H7 (cell line): ENCODE results near the gene RBFOX1. TPM values are rescaled to one million over a fixed set of nuclear protein-coding genes. Genes with fewer than 3 reads are reported as not detected.

Experiments
- DNase-seq: peaks from one replicate; pipeline ENCODE4 v3.0.0; 2012
- H3K27me3 ChIP-seq: 2 replicates; pipeline ENCODE4 v1.6.0; 2011; ENCODE audit warnings: mild to moderate bottlenecking, low read length; ENCODE audit not compliant: control insufficient read depth, insufficient read depth
- H3K36me3 ChIP-seq: replicated peaks from 2 replicates; pipeline ENCODE4 v1.5.1; 2011; ENCODE audit warnings: low read length; ENCODE audit not compliant: control insufficient read depth, insufficient read depth
- H3K4me3 ChIP-seq: 2 replicates; pipeline ENCODE4 v1.5.1; 2011; ENCODE audit warnings: low read depth, mild to moderate bottlenecking, control low read depth, low read length, moderate library complexity; ENCODE audit not compliant: insufficient read depth
- total RNA-seq: library from RNA; depleted of rRNA; stranded (reverse); fragments of >200 nt; shearing (Covaris generic); gene quantifications from 2 replicates; pipeline ENCODE4 v1.2.3, GENCODE V29; 2014

Gene RBFOX1
- total RNA-seq, 1 experiment from 2014 or later, result 0.14 TPM

GRCh38 chr16:7550096-7550495, 217.5 kb downstream of the RBFOX1 start:
- no peak for DNase-seq
- no peaks in the 10 kb centered on the region for H3K36me3 ChIP-seq
- no peaks in the 10 kb centered on the region for H3K27me3 ChIP-seq
- H3K4me3 ChIP-seq, result no peak overlapping the region

- no peak for DNase-seq
- Histone ChIP-seq H3K4me3 (no peak overlapping the region), H3K27me3 (no peaks in the 10 kb centered on the region), H3K36me3 (no peaks in the 10 kb centered on the region)
Measured at GRCh38 chr16:7555459-7555858, 222.8 kb downstream of the RBFOX1 start.

GRCh38 chr16:7561908-7562405, 229.3 kb downstream of the RBFOX1 start:
- H3K4me3 ChIP-seq, result no peak overlapping the region
- H3K27me3 ChIP-seq, result no peaks in the 10 kb centered on the region
- no peak for DNase-seq
- H3K36me3 ChIP-seq, result no peaks in the 10 kb centered on the region

DNA sequence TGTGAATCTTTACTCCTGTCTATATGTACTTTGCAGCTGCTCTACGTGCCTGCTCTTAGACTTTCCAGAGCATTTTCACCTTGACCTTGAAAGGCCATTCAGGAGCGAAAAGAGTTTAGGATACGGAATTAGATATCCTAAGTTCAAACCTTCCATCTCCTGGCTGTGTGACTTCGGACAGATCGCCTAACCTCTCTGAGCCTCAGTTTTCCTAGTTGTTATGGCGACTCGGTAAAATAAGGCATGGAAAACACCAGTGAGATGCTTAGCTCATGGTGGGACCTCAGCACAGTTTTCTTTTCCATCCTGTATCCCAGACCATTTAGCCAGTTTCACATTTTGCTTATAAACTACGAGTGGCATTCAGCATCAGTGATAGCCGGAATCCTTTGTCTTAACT, 233.7 kb downstream of the RBFOX1 start:
- Histone ChIP-seq H3K4me3 (no peak overlapping the region), H3K36me3 (no peaks in the 10 kb centered on the region), H3K27me3 (no peaks in the 10 kb centered on the region)
- no peak for DNase-seq

- H3K27me3 ChIP-seq, result no peaks in the 10 kb centered on the region
- DNase-seq, result no peak
- H3K36me3 ChIP-seq, result no peaks in the 10 kb centered on the region
- H3K4me3 ChIP-seq, result no peak overlapping the region
Measured at GRCh38 chr16:7571366-7571765, 238.7 kb downstream of the RBFOX1 start.

DNA sequence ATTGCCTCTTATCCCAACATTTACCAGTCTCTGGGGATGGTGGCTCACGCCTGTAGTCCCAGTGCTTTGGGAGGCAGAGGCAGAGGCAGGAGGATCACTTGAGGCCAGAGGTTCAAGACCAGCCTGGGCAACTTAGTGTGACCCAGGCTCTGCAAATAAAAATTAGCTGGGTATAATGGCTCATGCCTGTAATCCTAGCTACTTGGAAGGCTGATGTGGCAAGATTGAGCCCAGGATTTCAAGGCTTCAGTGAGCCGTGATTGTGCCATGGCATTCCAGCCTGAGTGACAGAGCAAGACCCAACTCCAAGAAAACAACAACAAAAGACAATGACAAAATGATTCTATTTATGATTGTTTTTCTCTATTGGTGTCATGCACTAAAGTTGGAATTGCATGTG, 244.9 kb downstream of the RBFOX1 start:
- no peaks in the 10 kb centered on the region for H3K27me3 ChIP-seq

GRCh38 chr16:7579454-7579853, 246.8 kb downstream of the RBFOX1 start:
- Histone ChIP-seq H3K36me3 (no peaks in the 10 kb centered on the region), H3K27me3 (no peaks in the 10 kb centered on the region), H3K4me3 (no peak overlapping the region)
- no peak for DNase-seq

More for the DNA sequence above, 244.9 kb downstream of the RBFOX1 start:
- no peak overlapping the region for H3K4me3 ChIP-seq
- DNase-seq, result no peak
- H3K36me3 ChIP-seq, result no peaks in the 10 kb centered on the region

DNA sequence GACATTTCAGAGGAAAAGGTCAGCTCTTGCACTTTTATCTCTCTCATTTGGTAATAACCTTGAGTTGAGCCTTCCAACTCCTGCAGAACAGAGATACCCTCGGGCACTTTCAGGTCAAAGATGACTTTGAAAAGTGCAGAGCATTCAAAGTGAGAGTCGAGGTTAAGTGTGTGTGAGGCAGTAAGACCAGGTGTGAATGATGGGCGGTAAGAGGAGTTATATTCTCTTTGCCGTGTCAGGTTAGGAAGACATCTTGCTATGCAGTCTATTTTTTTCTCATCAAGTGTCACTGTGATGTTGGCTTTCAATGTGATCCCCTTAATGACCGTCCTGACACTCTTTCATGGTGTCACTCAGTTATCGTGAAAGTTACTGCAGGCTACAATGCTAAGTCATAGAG, 248.5 kb downstream of the RBFOX1 start:
- Histone ChIP-seq H3K4me3 (no peak overlapping the region), H3K27me3 (no peaks in the 10 kb centered on the region), H3K36me3 (no peaks in the 10 kb centered on the region)
- DNase-seq, result no peak

- H3K36me3 ChIP-seq, result no peaks in the 10 kb centered on the region
- H3K27me3 ChIP-seq, result no peaks in the 10 kb centered on the region
- no peak overlapping the region for H3K4me3 ChIP-seq
- DNase-seq, result no peak
Measured at GRCh38 chr16:7583396-7583795, 250.8 kb downstream of the RBFOX1 start.

DNA sequence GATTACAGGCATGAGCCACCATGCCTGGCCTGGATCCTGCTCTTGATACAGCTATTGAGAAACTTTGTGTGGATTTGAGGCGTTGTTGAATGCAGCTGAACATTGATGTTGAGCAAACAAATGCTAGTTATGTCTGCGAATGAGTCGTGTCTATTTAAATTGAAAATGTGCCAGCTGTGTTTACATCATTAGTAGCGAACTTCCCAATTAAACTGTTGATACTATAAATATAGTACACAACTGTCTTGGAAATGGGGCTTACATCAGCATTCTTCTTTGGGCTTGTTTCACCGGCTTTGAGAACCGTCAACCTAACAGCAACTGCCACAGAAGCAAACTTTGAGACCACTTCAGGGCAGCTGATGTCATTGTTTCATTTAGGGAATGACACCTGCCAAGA, 251.9 kb downstream of the RBFOX1 start:
- DNase-seq, result no peak
- Histone ChIP-seq H3K36me3 (no peaks in the 10 kb centered on the region), H3K4me3 (no peak overlapping the region), H3K27me3 (no peaks in the 10 kb centered on the region)

DNA sequence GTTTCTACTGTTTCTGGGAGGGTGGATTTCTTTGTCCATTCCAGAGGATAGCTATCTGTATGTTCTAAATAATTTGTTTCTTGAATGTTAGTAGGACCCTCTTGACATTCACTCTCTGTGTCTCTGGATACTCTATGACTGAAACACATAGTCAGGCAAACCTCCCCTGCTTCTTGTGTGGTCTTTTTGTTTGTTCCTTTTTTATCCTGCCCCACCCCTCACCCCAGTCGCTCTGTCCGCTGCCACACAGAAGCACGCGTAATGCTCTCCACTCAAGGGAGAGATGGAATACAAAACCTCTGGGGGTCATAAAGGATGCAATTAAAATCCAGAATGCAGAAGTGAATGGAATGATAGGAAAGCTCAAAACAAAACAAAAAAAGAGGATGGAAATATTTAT, 253.1 kb downstream of the RBFOX1 start:
- Histone ChIP-seq H3K36me3 (no peaks in the 10 kb centered on the region), H3K27me3 (no peaks in the 10 kb centered on the region), H3K4me3 (no peak overlapping the region)
- no peak for DNase-seq

GRCh38 chr16:7590934-7591333, 258.3 kb downstream of the RBFOX1 start:
- Histone ChIP-seq H3K4me3 (no peak overlapping the region), H3K27me3 (no peaks in the 10 kb centered on the region), H3K36me3 (no peaks in the 10 kb centered on the region)
- DNase-seq, result no peak

DNA sequence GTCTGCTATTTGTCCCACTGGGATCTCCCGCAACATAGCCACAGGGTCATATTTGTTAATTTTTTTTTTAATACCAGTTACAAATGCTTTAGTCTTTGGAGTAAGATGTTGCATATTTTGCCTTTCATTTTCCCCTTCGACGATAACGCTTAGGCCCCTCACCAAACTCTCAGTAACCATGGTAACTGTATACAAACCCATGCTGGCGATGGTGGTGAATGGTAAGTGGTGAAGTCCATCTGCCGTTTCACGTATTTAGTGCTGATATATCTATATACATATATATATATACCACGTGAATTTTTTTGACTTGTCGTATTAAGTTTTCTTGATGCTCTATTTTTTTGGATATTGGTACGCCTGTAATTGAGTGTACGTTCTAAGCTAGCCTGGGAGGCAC, 263.7 kb downstream of the RBFOX1 start:
- Histone ChIP-seq H3K4me3 (no peak overlapping the region), H3K27me3 (no peaks in the 10 kb centered on the region), H3K36me3 (no peaks in the 10 kb centered on the region)
- no peak for DNase-seq

GRCh38 chr16:7597677-7598076, 265.0 kb downstream of the RBFOX1 start:
- Histone ChIP-seq H3K4me3 (no peak overlapping the region), H3K27me3 (no peaks in the 10 kb centered on the region), H3K36me3 (no peaks in the 10 kb centered on the region)
- no peak for DNase-seq

DNA sequence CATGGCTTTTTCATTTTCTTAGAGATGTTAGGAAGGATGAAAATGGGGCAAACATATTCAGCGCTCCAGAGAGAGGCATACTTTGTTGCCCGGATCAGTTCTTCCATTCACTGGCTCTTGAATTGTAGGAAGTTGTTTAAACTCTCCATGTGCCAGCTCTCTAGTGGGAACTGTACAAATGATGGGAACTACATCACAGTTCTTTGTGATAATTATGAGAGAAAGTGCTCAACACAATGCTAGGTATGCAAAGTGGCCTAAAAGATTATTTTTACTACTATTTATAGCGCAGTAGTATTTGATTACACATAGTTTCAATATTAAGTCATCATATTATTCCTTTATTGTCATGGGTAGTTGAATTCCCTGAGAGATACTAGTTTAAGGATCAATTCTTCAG, 268.5 kb downstream of the RBFOX1 start:
- Histone ChIP-seq H3K27me3 (no peaks in the 10 kb centered on the region), H3K4me3 (no peak overlapping the region), H3K36me3 (no peaks in the 10 kb centered on the region)
- no peak for DNase-seq

DNA sequence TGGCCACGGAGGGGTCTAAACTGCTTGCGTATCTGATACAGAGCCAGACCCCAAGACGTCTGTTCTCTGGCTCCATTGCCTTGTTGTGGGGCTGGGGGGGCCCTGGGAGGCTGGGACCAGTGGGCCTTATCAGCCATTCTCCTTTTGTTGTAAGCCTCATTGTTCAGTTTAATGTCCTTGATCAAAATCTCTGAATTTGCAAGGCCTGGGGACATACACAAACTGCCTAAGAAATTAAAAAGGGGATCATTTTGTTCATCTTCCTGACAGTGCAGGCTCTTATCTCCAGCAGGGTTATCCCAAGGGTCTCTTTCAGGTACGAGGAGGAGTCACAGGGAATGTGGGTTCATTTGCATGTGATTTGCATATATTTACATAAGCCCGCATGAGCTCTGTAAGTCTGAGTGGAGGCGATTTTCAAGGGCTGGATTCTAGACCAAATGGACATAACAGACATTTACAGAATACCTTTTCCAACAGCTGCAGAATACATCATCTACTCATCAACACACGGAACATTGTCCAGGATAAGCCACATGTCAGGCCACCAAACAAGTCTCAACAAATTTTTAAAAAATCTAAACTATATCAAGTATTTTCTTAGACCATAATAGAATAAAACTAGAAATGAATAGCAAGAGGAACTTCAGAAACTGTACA, 269.8 kb downstream of the RBFOX1 start:
- H3K27me3 ChIP-seq, result no peaks in the 10 kb centered on the region
- peak; percentile 9 for DNase-seq
- H3K36me3 ChIP-seq, result no peaks in the 10 kb centered on the region
- H3K4me3 ChIP-seq, result no peak overlapping the region
